NCI-H1436 treated with DMSO at 0.1 percent for 48 hours (cell line): ENCODE results near the gene HSD3B2.

ENCODE experiments used
- DNase-seq: peaks from one replicate; lab custom pipeline; 2025; lab: John Stamatoyannopoulos, UW

Gene HSD3B2

GRCh38 chr1:119397986-119398385 lies 17.0 kb upstream of the HSD3B2 start:
- no peak for DNase-seq

GRCh38 chr1:119404736-119405135 lies 10.2 kb upstream of the HSD3B2 start:
- DNase-seq: no peak

GRCh38 chr1:119409731-119410130 lies 5.2 kb upstream of the HSD3B2 start:
- no peak for DNase-seq

- no peak for DNase-seq
Measured at GRCh38 chr1:119410961-119411360, 4.0 kb upstream of the HSD3B2 start.

- DNase-seq: no peak
Measured at GRCh38 chr1:119416006-119416640, 1.2 kb downstream of the HSD3B2 start.

GRCh38 chr1:119419109-119419508 lies 4.2 kb downstream of the HSD3B2 start:
- no peak for DNase-seq

GRCh38 chr1:119420638-119421037 lies 5.7 kb downstream of the HSD3B2 start:
- DNase-seq: no peak

GRCh38 chr1:119422631-119423030 lies 7.7 kb downstream of the HSD3B2 start:
- DNase-seq: no peak

- no peak for DNase-seq
Measured at GRCh38 chr1:119428991-119429390, 14.0 kb downstream of the HSD3B2 start.

- DNase-seq: no peak
Measured at GRCh38 chr1:119429687-119430086, 14.7 kb downstream of the HSD3B2 start.

GRCh38 chr1:119430486-119430885 lies 15.5 kb downstream of the HSD3B2 start:
- no peak for DNase-seq

GRCh38 chr1:119431836-119432235 lies 16.9 kb downstream of the HSD3B2 start:
- no peak for DNase-seq

GRCh38 chr1:119435052-119435451 lies 20.1 kb downstream of the HSD3B2 start:
- DNase-seq: no peak

GRCh38 chr1:119438761-119439160 lies 23.8 kb downstream of the HSD3B2 start:
- no peak for DNase-seq

- no peak for DNase-seq
Measured at GRCh38 chr1:119440721-119441307, 25.9 kb downstream of the HSD3B2 start.

- DNase-seq: no peak
Measured at GRCh38 chr1:119442756-119443155, 27.8 kb downstream of the HSD3B2 start.

- no peak for DNase-seq
Measured at GRCh38 chr1:119446321-119446720, 31.4 kb downstream of the HSD3B2 start.

GRCh38 chr1:119447344-119448126 lies 32.6 kb downstream of the HSD3B2 start:
- no peak for DNase-seq

GRCh38 chr1:119448127-119448511 lies 33.2 kb downstream of the HSD3B2 start:
- no peak for DNase-seq

- no peak for DNase-seq
Measured at GRCh38 chr1:119449971-119450370, 35.0 kb downstream of the HSD3B2 start.

GRCh38 chr1:119451158-119451557 lies 36.2 kb downstream of the HSD3B2 start:
- no peak for DNase-seq

- no peak for DNase-seq
Measured at GRCh38 chr1:119452091-119452490, 37.1 kb downstream of the HSD3B2 start.

- no peak for DNase-seq
Measured at GRCh38 chr1:119453021-119453420, 38.1 kb downstream of the HSD3B2 start.
